ENCODE measurements around the gene RNPEPL1. TPM values are rescaled to one million over a fixed set of nuclear protein-coding genes. Genes with fewer than 3 reads are reported as not detected.

Gene RNPEPL1
- total RNA-seq, 1 experiment from 2014 or later: 18.1 TPM

DNA sequence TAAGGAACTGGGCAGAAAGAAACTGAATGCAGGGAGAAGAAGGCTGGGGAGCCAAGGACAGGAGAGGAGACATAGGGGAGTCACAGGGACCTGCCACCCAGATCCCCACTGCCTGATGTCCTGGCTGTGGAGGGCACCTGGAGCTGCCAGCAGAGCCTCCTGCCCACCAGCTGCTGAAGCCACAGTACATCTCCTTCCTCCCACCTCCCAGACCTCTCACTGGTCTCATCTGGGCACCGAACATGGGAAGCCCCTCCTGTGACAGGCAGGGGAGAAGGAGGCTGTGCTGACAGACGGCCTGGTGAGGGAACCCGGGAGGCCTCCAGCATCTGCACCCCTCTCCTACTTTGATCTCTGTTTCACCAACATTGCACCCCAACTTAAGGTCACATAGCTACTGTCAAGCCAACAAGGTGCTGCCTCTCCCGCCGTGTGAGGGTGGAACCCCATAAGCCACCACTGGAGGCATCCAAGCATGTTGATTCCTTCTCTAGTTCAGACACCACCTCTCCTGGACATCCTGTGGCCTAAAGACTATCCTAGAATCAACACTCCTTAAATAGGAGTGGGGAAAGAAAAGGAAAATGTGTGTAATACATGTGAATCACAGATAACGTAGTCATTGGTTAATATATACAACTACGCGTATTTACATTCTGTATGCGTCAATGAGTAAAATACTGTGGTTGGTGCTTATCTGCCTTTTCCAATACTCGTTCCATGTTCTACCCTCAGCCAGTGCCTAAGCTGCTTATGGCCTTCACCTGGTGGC is 3.5 kb upstream of the RNPEPL1 start:
- no peak for DNase-seq (ENCODE audit: low read depth)

- peak; percentile 93 for DNase-seq (ENCODE audit: low read depth)
These were observed 2.7 kb upstream of the RNPEPL1 start for GRCh38 chr2:240565333-240566202.

GRCh38 chr2:240566203-240567136 is 1.8 kb upstream of the RNPEPL1 start:
- peak; percentile 55 for DNase-seq (ENCODE audit: low read depth)

DNA sequence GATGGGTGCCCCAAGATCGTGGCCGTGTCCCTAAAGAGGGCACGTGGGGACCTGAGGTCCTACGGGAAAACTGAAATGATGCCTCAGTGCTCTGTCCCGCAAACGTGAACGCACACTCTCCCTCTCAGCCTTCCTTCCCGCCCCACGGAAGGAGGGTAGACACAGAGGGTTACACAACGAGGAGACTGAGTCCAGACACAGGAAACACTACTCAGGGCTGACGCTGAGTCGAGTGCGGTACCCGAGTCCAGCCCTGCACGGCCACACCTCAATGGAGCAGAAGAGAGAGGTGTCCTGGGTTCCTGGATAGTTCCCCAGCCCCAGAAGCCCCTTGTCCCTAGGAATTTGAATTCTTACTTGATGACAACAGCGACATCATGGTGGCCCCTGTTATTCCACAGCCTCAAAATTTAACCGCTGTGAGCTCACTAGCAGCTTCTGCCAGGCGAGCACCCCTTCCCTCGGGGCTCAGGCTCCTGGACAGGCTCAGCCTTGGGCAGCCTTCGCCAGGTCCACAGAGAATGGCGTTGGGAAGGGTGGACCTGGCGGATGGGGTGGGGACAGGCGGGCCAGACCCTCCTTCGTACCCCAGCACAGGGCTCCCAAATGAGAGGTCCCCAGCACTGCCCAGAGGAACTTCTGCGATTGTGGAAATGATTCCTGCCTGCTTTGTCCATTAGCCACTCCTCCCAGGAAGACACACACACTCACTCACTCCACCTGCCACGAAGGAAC is 980 bp upstream of the RNPEPL1 start:
- no peak for DNase-seq (ENCODE audit: low read depth)

GRCh38 chr2:240568678-240569522 is 616 bp downstream of the RNPEPL1 start:
- peak; percentile 43 for DNase-seq (ENCODE audit: low read depth)

GRCh38 chr2:240569523-240569997 is 1.3 kb downstream of the RNPEPL1 start:
- no peak for DNase-seq (ENCODE audit: low read depth)

DNA sequence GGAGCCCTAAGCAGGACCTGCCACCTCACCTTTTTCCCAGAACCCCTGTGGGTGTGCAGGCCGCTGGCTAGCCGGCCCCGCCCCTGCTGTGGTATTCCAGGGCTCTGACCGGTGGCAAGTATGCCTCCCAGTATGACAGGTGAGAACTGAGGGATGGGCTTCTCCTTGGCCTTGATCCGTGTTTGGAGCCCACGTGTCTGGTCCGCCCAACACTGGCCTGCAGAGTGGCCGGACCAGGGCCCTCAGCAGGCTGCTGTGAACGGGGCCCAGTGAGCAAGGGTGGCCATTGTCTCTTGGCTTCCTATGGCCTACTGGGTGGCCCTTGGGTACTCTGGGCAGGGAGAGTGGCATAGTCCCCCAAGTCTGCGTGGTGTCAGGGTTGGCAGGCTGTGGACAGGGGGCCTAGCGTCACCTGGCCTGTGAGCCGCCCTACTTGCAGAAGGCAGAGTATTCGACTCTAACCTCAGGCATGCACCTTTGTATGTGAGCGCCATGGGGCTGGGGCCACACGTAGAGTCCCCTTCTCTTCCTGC is 1.8 kb downstream of the RNPEPL1 start:
- no peak for DNase-seq (ENCODE audit: low read depth)

- DNase-seq (ENCODE audit: low read depth): no peak
These were observed 2.4 kb downstream of the RNPEPL1 start for GRCh38 chr2:240570531-240571313.

- DNase-seq (ENCODE audit: low read depth): no peak
These were observed 3.2 kb downstream of the RNPEPL1 start for GRCh38 chr2:240571314-240571973.

- no peak for DNase-seq (ENCODE audit: low read depth)
These were observed 4.1 kb downstream of the RNPEPL1 start for GRCh38 chr2:240572141-240573031.

- no peak for DNase-seq (ENCODE audit: low read depth)
These were observed 4.8 kb downstream of the RNPEPL1 start for GRCh38 chr2:240573071-240573515.

- DNase-seq (ENCODE audit: low read depth): no peak
These were observed 5.5 kb downstream of the RNPEPL1 start for GRCh38 chr2:240573516-240574385.

DNA sequence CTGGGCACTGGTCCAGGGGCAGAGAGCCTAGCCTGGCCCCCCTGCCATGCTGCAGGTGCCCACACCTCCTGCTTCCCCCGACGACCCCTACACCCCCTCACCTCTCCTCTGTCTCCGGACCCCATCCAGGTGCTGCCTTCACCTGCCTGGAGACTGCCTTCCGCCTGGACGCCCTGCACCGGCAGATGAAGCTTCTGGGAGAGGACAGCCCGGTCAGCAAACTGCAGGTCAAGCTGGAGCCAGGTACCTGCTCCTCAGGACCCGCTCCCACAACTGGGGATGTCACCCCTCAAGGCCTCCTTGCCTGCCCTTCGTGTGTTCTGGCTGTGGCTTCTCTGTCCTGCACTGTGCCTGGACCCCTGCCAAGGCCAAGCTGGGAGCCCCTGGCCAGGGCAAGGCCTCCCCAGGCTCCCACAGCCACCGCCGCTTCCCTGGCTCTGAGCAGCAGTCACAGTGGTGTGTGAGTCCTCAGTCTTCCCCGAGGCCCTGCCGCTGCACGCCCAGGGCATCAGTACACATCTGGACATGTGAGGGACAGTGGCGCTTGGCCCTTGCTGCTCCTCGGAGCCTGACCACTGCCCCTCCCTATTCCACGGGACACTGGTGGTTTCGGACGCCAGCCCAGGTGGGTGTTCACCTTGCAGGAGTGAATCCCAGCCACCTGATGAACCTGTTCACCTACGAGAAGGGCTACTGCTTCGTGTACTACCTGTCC is 6.3 kb downstream of the RNPEPL1 start:
- no peak for DNase-seq (ENCODE audit: low read depth)

DNA sequence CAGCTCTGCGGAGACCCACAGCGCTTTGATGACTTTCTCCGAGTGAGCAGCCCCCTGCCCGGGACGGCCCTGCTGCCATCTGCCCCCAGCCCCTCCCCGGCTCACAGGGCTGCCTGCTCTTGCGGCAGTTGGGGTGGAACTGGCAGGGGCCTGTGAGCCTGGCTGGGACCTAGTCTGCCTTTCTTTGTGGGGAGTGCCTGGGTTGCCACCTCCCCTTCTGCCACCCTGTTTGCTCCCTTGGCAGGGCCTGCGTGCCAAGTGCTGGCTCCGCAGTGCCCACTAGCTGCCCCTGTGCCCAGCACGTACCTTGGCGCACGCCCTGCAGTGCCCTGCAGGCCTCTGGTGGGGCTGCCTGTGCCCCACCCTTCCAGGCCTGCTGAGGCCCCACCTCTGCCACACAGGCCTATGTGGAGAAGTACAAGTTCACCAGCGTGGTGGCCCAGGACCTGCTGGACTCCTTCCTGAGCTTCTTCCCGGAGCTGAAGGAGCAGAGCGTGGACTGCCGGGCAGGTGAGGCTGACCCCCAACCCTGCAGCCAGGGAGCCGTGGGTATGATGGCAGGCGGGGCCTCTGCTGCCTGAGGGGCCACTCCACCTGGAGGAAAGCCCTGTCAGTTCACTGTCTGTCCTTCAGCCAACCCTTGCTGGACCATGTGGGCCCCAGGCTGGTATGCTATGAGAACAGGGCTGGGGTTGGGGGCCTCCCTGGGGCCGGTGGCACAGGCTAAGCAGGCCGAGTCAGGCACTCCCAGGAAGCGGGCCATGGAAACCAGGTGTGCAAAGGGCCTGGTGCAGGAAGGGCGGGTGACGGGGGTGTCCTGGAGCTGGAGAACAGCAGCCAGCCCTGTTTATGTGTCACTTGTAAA is 7.0 kb downstream of the RNPEPL1 start:
- no peak for DNase-seq (ENCODE audit: low read depth)

GRCh38 chr2:240576036-240576435 is 7.8 kb downstream of the RNPEPL1 start:
- no peak for DNase-seq (ENCODE audit: low read depth)

All from M059J (cell line).